ENCODE results near the gene USP6NL. TPM values are rescaled to one million over a fixed set of nuclear protein-coding genes. Genes with fewer than 3 reads are reported as not detected.

The USP6NL gene
- total and polyA plus RNA-seq, 10 of the 15 experiments (the other 5 are each of a cell fraction or from before 2014, with no cell fraction given), result 4.0 to 27.7 (median 18.2) TPM

DNA sequence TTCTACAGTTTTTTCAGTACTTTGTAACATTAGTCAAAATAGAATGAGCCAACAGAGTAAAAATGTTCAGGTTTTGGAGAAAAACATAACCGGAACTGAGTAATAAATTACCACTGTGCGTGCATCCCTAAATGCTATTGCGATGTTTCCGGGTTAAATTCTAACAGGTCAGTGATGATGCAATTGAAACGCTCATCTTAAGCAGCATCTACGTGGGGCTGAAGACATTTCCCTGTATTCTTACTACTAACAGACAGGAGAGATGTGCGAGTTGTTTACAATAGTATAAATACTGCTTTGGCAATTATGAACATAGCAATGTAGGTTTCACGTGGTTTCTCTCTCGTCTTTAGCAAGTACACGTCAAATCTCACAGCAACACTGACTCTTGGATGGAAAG, 149.4 kb downstream of the USP6NL start:
- POLR2A ChIA-PET, result no interaction called here
- no peak for FAIRE-seq
- TF ChIP-seq CREB1 (IDR thresholded peaks at IDR 0.05; ENCODE audit: low read depth) (peak; percentile 49; the same call in 1 of the 2 replicates), BCL3 (IDR thresholded peaks at IDR 0.05; ENCODE audit: borderline replicate concordance, insufficient read depth, low read depth, low read length, poor library complexity, severe bottlenecking) (peak; percentile 67)
- TF ChIP-seq, protein P1, sequence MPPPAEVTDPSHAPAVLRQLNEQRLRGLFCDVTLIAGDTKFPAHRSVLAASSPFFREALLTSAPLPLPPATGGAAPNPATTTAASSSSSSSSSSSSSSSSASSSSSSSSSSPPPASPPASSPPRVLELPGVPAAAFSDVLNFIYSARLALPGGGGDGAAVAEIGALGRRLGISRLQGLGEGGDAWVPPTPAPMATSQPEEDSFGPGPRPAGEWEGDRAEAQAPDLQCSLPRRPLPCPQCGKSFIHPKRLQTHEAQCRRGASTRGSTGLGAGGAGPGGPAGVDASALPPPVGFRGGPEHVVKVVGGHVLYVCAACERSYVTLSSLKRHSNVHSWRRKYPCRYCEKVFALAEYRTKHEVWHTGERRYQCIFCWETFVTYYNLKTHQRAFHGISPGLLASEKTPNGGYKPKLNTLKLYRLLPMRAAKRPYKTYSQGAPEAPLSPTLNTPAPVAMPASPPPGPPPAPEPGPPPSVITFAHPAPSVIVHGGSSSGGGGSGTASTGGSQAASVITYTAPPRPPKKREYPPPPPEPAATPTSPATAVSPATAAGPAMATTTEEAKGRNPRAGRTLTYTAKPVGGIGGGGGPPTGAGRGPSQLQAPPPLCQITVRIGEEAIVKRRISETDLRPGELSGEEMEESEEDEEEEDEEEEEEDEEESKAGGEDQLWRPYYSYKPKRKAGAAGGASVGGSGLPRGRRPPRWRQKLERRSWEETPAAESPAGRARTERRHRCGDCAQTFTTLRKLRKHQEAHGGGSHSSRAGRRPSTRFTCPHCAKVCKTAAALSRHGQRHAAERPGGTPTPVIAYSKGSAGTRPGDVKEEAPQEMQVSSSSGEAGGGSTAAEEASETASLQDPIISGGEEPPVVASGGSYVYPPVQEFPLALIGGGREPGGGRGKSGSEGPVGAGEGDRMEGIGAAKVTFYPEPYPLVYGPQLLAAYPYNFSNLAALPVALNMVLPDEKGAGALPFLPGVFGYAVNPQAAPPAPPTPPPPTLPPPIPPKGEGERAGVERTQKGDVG (CRISPR knock-in tag; IDR thresholded peaks at IDR 0.05), result no peak
- no peaks in the 10 kb centered on the region for H3K9me3 ChIP-seq (replicated peaks; ENCODE audit: control insufficient read depth, insufficient read depth, low read length)
- H3K79me2 ChIP-seq (ENCODE audit: control insufficient read depth, insufficient read depth, low read length), result no peaks in the 10 kb centered on the region
- no peaks in the 10 kb centered on the region for H3K4me1 ChIP-seq (ENCODE audit: control insufficient read depth, insufficient read depth, low read length)
- no peak for DNase-seq (ENCODE audit: low read depth, low spot score)
- 97% methylated on average over 10 of the region's 10 CpGs for WGBS (ENCODE audit: insufficient coverage, insufficient replicate concordance, low lambda C conversion rate, missing lambda C conversion rate)
- CTCF ChIA-PET, result interaction anchor here (1.3 to 1.5 kb wide), 2 partner anchors 14 to 22 kb away, joined by 3 to 4 read pairs; no protein-coding TSS in a partner anchor
- no peaks in the 10 kb centered on the region for H4K20me1 ChIP-seq (ENCODE audit: control insufficient read depth, insufficient read depth)
- H3K36me3 ChIP-seq (ENCODE audit: control insufficient read depth in 2 of 2, insufficient read depth in 2 of 2, low read length in 1 of 2), result peaks cover 9 to 28% of the 10 kb centered on the region in 2 experiments
- ATAC-seq, result no peak
- no peak overlapping the region for H3K4me2 ChIP-seq (ENCODE audit: control insufficient read depth, insufficient read depth)
- H3K4me3 ChIP-seq, result no peak overlapping the region
- no peak overlapping the region for H3K9ac ChIP-seq (ENCODE audit: control insufficient read depth, insufficient read depth, low read length)
- no TSS peak for BruUV-seq (replicated peaks)
- no peak overlapping the region for H3K27ac ChIP-seq (ENCODE audit: control insufficient read depth, insufficient read depth)
- in situ Hi-C loops (cut with MboI), result loop anchor here (25.0 kb wide), 1 partner anchor 350 kb away; no protein-coding TSS in a partner anchor
- intact Hi-C loops (cut with micrococcal nuclease; ENCODE audit: unreplicated experiment), result no loop called here
- SMC1A ChIA-PET (ENCODE audit: uncharacterized antibody, unreplicated experiment), result interaction anchor here (0.6 kb wide), 1 partner anchor 288 kb away, joined by 3 read pairs; no protein-coding TSS in a partner anchor
- no peaks in the 10 kb centered on the region for H3K27me3 ChIP-seq (replicated peaks in 1 of 2; ENCODE audit: control insufficient read depth in 2 of 2, insufficient read depth in 2 of 2, low read length in 1 of 2)
- H2AFZ ChIP-seq (ENCODE audit: control insufficient read depth, low read depth, low read length), result no peak overlapping the region
- RAD21 ChIA-PET (ENCODE audit: unreplicated experiment), result no interaction called here

All from GM12878 (cell line).